ENCODE results near the gene FAM184A.

DNA sequence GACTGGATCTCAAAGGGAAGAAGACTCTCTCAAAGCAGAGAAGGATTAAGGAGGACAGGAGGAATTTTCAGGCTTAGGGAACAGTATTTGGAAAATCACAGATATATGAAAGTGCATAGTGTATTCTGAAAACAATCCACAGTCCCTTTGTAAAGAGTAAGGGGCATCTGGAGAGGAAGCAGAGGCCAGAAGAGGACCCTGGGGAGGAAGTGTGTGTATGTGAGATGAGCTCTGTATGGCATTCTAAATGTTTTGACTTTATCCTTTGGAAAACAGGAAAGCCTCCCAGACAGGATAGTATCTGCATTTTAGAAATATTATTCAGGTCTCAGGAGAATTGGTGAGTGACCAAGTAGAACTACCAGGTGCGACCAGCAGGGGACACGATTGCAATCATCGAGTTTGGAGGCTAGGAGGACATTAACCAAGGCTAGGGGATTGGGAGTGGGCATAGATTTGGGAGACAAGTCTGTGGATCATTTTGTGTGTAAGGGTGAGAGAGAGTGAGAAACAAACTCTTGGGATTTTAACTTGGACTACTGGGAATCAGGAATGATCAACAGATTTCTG is 38.3 kb upstream of the FAM184A start:
- TF ChIP-seq HDGF (IDR thresholded peaks at IDR 0.05; ENCODE audit: borderline replicate concordance) (no peak), FOXM1 (IDR thresholded peaks at IDR 0.05; ENCODE audit: borderline replicate concordance) (no peak), FOXA1 (IDR thresholded peaks at IDR 0.05) (no peak)

All from HEK293T (cell line).